ENCODE data around the gene TOP2B.

Gene TOP2B

DNA sequence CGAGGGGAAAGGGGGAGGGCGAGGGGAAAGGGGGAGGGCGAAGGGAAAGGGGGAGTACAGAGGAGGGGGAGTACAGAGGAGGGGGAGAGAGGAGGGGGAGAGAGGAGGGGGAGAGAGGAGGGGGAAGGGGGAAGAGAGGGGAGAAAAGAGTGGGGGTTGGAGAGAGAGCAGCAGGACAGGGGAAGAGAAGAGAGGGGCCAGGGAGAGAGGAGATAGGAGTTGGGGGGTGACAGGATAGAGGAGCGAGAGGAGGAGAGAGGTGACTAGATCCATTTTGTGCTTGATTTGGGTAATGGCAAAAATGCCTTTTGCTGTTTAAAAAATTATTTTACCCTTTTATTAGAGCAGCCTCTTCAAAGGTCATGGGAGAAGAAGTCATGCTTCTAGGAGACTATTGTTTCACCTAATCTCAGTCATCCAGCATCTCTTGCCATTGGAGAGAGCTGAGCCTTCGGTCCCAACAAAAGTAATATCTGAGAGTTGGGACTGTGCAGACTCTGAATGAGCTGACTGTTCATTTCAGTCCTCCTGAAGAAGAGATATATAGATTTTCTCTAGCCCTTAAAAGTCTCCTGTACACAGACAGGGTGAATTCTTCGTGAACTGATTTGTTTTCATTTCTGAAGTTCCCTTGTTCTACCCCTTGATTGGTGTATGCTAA, 15.1 kb upstream of the TOP2B start:
- H3K9me3 ChIP-seq (ENCODE audit: severe bottlenecking) = no peaks in the 10 kb centered on the region
- H3K27ac ChIP-seq = no peak overlapping the region
- TF ChIP-seq, protein P1, sequence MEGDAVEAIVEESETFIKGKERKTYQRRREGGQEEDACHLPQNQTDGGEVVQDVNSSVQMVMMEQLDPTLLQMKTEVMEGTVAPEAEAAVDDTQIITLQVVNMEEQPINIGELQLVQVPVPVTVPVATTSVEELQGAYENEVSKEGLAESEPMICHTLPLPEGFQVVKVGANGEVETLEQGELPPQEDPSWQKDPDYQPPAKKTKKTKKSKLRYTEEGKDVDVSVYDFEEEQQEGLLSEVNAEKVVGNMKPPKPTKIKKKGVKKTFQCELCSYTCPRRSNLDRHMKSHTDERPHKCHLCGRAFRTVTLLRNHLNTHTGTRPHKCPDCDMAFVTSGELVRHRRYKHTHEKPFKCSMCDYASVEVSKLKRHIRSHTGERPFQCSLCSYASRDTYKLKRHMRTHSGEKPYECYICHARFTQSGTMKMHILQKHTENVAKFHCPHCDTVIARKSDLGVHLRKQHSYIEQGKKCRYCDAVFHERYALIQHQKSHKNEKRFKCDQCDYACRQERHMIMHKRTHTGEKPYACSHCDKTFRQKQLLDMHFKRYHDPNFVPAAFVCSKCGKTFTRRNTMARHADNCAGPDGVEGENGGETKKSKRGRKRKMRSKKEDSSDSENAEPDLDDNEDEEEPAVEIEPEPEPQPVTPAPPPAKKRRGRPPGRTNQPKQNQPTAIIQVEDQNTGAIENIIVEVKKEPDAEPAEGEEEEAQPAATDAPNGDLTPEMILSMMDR (IDR thresholded peaks at IDR 0.05; ENCODE audit: low read depth, low read length) = no peak
- no peaks in the 10 kb centered on the region for H3K36me3 ChIP-seq
- DNase-seq = no peak
- no peaks in the 10 kb centered on the region for H3K27me3 ChIP-seq (ENCODE audit: insufficient read depth, low read depth, severe bottlenecking)
- no peak overlapping the region for H3K4me3 ChIP-seq (ENCODE audit: low read depth, low read length)

DNA sequence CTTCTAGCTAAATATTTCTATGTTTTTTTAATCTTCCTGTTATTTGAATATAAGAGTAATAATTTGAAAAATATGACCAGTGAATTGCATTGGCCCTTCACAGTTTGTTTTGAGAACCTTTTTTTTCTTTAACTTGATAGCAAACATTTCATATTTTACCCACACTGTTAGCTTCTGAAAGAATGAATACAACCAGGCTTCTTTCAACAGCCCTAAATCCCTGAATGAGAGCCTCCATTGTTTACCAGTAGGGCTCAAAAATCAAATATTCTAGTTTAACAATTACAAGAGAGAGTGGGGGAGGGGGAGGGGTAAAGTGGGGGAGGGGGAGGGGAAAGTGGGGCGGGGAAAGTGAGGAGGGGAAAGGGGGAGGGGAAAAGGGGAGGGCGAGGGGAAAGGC, 14.5 kb upstream of the TOP2B start:
- TF ChIP-seq, protein P1 (IDR thresholded peaks at IDR 0.05; ENCODE audit: low read depth, low read length) = no peak
- Histone ChIP-seq H3K36me3 (no peaks in the 10 kb centered on the region), H3K4me3 (ENCODE audit: low read depth, low read length) (no peak overlapping the region), H3K9me3 (ENCODE audit: severe bottlenecking) (peaks cover under 1% of the 10 kb centered on the region), H3K27me3 (ENCODE audit: insufficient read depth, low read depth, severe bottlenecking) (no peaks in the 10 kb centered on the region), H3K27ac (no peak overlapping the region)
- no peak for DNase-seq

DNA sequence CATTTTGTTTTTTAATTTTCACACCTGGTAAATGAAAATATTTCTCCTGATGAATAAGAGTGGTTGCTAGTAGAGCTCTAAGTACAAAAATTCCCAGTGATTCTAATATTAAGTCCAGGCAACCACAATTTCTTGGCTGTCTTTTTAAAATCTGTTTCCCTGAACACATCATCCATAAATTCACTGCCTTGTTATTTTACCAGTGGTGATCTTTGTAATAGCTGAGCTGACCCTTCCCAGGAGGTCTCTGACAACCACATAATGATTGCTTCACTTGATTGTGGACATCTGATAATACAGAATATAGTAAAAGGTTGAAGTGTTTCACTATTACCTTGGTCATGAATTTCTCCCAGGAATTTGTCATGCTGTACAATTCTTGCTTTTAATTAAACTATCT, 13.9 kb upstream of the TOP2B start:
- DNase-seq = no peak
- Histone ChIP-seq H3K4me3 (ENCODE audit: low read depth, low read length) (no peak overlapping the region), H3K27ac (no peak overlapping the region), H3K36me3 (no peaks in the 10 kb centered on the region), H3K27me3 (ENCODE audit: insufficient read depth, low read depth, severe bottlenecking) (no peaks in the 10 kb centered on the region), H3K9me3 (ENCODE audit: severe bottlenecking) (peaks cover 3% of the 10 kb centered on the region)
- TF ChIP-seq, protein P1 (IDR thresholded peaks at IDR 0.05; ENCODE audit: low read depth, low read length) = no peak

DNA sequence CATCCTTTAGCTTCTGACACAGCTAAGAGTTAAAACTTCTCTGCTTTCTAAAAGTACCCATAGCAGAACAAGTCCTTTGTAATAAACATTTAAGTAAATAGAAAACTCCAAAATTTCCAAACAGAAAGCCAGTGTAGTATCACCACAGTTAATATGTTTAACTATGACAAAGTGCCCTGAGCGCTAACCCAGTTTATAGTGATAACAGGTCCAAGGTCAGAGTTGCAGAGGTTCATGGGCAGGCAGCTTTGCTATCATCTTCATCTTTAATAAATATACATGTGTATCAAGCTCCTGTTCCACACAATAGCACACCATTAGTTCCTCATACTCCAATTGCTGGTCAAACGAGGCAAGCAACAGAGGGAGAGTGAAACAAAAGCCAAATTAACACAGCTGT, 12.4 kb upstream of the TOP2B start:
- Histone ChIP-seq H3K9me3 (ENCODE audit: severe bottlenecking) (peaks cover 3% of the 10 kb centered on the region), H3K27ac (no peak overlapping the region), H3K36me3 (no peaks in the 10 kb centered on the region), H3K27me3 (ENCODE audit: insufficient read depth, low read depth, severe bottlenecking) (no peaks in the 10 kb centered on the region), H3K4me3 (ENCODE audit: low read depth, low read length) (no peak overlapping the region)
- no peak for DNase-seq
- TF ChIP-seq, protein P1 (IDR thresholded peaks at IDR 0.05; ENCODE audit: low read depth, low read length) = no peak

DNA sequence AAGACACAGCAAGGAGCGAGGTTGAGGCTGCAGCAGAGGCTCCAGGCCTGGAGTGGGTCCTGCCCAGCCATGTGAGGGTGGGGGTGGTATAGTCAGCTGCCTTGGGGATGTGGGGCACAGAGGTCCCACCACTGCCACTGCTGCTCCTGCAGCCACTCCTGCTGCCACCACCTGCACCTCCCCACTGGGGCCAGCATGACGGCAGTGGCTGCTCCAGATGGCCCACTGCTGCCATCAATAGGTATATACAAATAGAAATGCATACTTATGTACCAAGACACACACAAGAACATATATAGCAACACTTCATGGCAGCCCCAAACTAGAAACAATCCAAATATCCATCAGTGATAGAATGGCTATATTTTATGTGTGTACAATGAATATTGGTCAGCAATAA, 10.0 kb upstream of the TOP2B start:
- Histone ChIP-seq H3K4me3 (ENCODE audit: low read depth, low read length) (no peak overlapping the region), H3K27ac (no peak overlapping the region), H3K9me3 (ENCODE audit: severe bottlenecking) (peaks cover 3% of the 10 kb centered on the region), H3K36me3 (no peaks in the 10 kb centered on the region), H3K27me3 (ENCODE audit: insufficient read depth, low read depth, severe bottlenecking) (no peaks in the 10 kb centered on the region)
- no peak for DNase-seq
- TF ChIP-seq, protein P1 (IDR thresholded peaks at IDR 0.05; ENCODE audit: low read depth, low read length) = no peak

DNA sequence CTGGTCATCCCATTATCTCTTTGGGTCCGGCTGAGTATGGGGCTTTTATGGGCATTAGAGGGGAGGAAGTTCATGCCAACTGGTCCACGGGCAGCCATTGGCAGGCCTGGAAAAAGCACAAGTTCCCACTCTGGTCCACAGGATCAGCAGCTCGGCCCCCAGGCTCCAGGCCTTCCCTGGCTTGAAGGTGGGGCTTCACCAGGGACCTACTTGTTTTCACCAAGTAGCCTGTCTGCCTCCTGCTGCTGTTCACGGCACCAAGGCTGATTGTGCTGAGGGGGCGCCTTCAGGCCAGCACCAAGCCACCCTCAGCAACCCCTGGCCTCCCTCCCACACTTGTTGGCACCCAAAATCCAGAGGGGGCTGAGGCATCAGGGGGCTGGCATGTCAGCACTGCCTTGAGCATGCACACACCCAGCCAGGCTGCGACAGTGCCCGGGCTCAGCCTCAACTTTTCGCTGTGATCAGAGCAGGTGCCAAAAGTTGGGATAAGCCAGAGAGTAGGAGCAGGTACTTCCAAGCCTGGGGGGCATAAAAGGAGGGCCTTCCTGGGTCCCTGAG, 9.1 kb upstream of the TOP2B start:
- no peaks in the 10 kb centered on the region for H3K36me3 ChIP-seq
- no peaks in the 10 kb centered on the region for H3K27me3 ChIP-seq (ENCODE audit: insufficient read depth, low read depth, severe bottlenecking)
- H3K9me3 ChIP-seq (ENCODE audit: severe bottlenecking) = peaks cover 3% of the 10 kb centered on the region
- no peak for DNase-seq
- H3K27ac ChIP-seq = no peak overlapping the region
- TF ChIP-seq, protein P1 (IDR thresholded peaks at IDR 0.05; ENCODE audit: low read depth, low read length) = no peak
- H3K4me3 ChIP-seq (ENCODE audit: low read depth, low read length) = no peak overlapping the region

All from WERI-Rb-1 (cell line).